GM18505 (cell line): ENCODE results near the gene DTYMK.

Experiments used
- ATAC-seq: cut with Tn5 transposase; IDR thresholded peaks from one replicate; pipeline ENCODE4 v1.9.1; 2021; ENCODE audit not compliant: unreplicated experiment
- POLR2A ChIP-seq: IDR thresholded peaks from 4 replicates; pipeline ENCODE4 v1.6.1; 2011; ENCODE audit warnings: borderline replicate concordance; ENCODE audit not compliant: insufficient read depth, insufficient read length; ENCODE audit errors: extremely low read depth

DTYMK gene

DNA sequence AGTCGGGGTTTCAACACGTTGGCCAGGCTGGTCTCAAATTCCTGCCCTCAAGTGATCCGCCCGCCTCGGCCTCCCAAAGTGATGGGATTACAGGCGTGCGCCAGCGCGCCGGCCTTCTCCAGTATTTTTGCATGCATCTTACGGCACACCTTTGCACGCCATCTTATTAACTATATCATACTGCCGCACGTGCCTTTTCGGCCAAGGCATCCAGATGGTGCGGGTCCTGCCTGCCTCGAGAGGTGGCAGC, 14.5 kb upstream of the DTYMK start:
- ATAC-seq = no peak
- no peak for TF ChIP-seq POLR2A

DNA sequence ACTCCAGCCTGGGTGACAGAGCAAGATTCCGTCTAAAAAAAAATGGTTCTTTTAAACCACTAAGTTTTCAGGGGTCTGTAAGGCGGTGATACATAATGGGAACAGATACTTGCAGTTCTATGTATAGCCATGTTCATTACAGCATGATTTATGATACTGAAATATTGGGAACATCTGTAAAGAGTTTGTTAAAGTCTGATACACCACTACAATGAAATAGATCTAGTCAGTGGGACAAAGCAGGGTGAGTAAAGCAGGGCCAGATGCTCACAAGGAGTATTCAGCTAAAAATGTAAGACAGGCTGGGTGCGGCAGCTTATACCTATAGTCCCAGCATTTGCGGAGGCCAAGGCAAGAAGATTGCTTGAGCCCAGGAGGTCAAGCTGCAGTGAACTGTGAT, 9.0 kb upstream of the DTYMK start:
- no peak for ATAC-seq
- no peak for TF ChIP-seq POLR2A

DNA sequence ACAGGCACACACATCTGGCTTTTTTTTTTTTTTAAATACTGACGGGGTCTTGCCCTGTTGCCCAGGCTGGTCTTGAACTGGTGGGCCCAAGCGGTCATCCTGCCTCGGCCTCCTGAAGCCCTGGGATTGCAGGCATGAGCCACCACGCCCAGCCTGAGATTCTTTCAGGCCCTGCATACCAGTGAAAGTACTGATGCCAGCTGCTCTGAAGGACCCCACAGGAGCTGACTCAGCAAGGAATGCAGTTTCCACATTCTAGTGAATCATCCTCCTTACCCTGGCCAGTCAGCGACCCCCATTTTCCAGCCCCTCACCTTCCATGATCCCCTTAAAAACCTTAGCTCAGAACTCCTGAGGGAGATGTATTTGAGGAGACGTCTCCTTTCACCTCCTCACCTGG, 5.8 kb upstream of the DTYMK start:
- TF ChIP-seq POLR2A = no peak
- no peak for ATAC-seq

DNA sequence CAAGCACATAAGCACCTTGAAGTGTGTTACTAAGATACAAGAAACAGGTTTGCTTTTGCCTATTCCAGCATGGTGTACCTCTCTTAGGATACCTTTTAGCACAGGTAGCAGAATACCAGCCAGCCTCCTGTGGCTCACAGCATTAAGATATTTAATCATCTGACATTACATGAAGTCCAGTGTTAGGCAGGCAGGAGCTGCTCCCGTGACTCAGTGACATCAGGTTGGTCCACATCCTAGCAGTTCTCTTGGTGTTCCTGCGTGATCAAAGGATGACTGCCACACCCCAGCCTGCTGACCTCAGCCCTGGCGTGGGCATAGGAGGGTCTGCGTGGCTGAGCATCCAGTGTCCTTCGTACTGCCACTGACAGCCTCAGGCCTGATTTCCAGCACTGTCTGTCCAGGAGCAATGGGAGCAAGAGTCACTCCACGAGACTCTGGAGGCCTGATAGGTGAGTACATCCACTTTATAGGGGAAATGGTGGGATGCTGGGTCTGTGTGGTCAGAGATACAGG, 3.6 kb upstream of the DTYMK start:
- no peak for ATAC-seq
- no peak for TF ChIP-seq POLR2A

DNA sequence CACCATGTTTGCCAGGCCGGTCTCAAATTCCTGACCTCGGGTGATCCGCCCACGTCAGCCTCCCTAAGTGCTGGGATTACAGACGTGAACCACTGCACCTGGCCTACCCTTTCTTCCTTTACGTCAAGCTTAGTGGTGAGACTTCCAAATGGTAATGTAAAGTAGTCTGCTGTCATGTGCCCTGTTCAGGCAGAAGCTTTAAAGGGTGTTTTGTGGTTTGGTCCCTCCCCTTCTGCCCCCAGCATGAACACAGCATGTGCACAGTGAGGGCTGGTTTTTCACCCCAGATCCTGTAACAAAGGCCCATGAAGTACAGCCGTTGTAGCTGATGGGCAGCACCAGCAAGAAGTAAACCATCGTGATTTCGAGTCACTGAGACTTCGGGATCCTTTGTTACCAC, 2.7 kb upstream of the DTYMK start:
- ATAC-seq = no peak
- TF ChIP-seq POLR2A = no peak

DNA sequence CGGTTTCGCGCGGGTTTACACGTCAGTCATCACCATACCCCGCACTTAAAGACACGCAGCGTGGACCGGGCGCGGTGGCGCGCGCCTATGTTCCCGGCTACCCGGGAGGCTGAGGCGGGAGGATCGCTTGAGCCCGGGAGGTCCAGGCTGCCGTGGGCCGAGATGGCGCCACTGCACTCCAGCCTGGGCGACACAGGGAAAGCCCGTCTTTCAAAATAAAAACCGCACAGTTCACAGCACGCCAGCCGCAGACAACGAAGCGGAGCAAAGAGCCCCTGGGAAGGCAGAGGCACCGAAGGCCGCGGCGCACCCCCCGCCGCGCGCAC, 328 bp downstream of the DTYMK start:
- no peak for TF ChIP-seq POLR2A

DNA sequence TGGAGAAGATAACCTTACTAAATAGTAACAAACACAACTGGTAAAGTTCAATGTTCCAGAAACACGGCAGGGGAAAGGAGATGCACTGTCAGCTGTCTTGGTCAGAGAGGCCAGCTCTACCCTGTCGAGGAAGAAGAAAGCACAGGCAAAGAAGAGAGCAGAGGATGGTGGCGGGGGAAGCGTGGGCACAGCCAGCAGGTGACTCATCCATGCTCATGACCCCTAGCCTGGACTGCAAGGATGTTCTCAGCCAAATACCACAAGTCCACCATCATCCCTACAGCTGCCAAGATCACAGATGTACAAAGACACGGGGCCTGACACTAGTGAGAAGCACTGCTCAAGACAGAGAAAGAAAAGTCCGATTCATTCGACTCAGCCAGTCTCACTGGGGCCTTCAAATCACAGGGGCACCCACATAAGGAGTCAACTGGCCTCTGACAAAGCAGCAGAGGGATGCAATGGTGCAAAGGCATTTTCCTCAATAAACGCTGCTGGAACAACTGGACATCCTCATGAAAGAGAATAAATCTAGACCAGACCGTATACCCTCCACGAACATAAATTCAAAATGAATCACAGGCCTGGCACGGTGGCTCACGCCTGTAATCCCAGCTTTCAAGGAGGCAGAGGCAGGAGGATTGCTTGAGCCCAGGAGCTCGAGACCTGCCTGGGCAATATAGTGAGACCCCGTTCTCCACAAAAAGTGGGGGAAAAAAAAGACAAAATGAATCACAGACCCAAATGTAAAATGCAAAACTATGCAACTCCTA, 5.6 kb downstream of the DTYMK start:
- TF ChIP-seq POLR2A = no peak
- ATAC-seq = no peak

More for the DNA sequence above, 328 bp downstream of the DTYMK start:
- ATAC-seq = peak; percentile 4

DNA sequence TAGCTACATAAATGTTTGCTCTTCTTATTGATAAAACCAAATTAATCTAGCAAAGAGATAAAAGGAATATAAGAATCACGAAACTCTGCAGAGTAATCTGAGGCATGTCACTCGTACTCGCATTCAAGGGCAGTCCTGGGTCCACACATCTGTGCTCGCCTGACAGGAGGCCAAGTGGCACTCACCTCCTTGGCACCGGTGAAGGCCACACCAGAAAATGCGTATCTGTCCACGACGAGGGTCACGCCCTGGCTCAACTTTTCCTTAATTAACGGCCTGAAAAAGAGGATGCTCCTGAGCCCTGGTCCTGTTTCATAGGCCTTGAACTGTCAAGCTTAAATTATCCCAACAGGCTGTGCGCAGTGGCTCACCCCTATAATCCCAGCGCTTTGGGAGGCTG, 6.6 kb downstream of the DTYMK start:
- no peak for ATAC-seq
- TF ChIP-seq POLR2A = no peak

DNA sequence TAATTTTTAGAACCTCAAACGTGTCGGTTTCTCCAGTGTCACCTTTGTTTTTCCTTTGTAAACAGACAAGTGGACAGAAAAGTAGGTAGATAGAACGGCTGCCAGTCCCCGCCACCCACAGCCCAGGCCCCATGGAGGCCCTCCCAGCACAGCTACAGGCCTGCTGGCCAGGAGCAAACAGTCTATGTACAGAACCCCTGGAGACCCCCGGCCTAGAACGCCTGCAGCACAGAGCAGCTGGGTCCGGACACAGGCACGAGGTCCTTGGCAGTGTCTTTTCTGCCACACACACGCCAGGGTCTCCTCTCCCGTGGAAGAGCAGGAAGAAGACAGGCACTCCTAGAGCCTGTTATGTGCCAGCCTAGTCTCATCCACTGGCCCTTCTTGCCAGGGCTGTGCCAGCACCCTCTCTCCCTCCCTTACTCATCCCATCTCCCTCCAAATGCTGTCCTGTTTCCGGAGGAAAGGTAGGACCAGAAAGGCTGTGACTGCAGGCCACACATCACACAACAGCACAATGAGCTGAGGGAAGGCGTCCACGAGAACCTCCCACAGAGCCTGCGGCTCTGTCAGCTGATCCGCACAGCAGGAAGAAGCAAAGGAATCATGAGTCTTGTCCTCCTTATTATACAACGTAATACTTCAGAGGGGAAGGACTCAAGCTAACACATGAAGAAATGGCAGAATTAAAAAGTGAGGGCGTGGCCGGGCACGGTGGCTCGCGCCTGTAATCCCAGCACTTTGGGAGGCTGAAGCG, 7.7 kb downstream of the DTYMK start:
- no peak for TF ChIP-seq POLR2A
- ATAC-seq = no peak

DNA sequence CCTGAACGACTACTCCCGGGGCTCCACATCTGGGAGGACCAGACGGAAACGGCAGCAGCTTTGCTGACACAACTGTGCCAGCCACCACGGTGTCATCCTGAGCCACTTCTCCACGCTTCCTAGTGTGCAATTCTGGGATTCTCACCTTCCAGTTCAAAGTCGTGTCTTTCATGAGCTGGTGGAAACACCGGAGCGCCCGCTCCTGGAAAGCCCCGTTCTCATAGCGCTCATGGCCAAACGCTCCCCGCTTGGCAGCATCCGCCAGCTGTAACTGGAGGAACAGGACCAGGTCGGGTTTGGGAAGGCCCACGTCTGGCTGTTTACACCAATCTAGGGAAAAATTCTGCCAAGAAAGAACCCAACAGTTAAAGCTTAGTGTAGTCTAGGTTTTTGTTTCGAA, 8.3 kb downstream of the DTYMK start:
- ATAC-seq = no peak
- TF ChIP-seq POLR2A = no peak

DNA sequence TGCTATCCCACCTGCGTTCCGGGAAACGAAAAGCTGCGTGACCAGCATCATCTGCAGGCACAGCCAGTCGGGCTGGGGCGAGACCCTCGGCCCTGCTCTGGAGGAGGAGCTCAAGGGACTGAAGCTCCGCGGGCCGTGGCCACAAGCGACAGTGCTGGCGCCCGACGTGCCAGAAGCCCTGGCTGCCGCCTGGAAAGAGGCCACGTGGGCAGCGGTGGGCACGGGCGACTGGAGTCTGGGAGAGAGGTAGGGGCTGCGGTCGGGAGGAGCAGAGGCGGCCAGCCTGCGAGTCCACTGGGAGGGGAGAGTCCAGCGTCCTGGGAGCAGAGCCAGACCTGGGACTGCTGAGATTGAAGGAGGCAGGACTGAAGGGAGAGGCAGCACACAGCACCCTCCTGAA, 9.2 kb downstream of the DTYMK start:
- ATAC-seq = no peak
- TF ChIP-seq POLR2A = no peak

DNA sequence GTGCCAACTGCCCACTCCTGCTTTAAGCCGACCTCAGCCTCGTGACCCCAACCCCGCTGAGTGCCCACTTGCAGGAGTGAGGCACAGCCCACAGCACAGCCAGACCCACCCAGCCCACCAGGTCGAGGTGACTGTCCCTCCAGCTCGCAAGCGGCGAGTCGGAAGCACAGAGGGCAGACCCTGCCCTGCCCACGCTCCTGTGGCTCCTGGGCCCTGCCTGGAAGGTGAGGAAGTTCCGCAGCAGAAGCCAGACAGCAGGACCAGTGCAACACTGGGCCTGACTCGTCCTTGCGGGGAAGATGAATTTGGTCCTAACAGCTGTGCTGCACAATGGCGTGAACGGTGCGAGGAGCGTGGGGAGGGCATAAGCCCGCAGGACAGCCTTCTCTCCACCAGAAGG, 9.9 kb downstream of the DTYMK start:
- no peak for ATAC-seq
- no peak for TF ChIP-seq POLR2A

DNA sequence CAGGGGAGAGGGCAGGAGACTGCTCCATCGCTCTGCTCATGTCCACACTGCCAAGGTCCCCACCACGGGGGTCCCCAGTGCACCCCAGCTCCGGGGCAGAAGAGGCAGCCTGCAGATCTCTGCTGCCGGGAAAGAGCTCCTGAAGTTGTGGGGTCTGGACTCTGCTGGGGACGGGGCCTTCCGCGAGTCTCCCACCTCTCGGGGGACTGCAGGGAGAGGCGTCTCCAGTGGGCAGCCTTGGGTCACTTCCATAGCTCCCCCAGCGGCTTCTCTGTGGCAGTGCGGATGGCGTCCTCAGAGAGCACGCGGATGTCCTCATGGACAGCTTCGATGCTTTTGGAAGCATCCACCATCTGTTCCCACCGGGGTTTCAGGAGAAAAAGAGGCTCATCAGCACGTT, 10.7 kb downstream of the DTYMK start:
- no peak for TF ChIP-seq POLR2A
- ATAC-seq = no peak
